Breast epithelium (tissue), 3 donors: ENCODE data around the gene ADAM23.

ENCODE experiments used
- CTCF ChIP-seq, 3 donors: fragments of 450-650 bp; IDR thresholded peaks; one replicate each; pipeline ENCODE4 v1.5.1; 2016 to 2017; ENCODE audit warnings: antibody characterized with exemption in 3 of 3, mild to moderate bottlenecking in 3 of 3, moderate library complexity in 3 of 3
- POLR2AphosphoS5 ChIP-seq, 3 donors: sonication (generic); formaldehyde crosslinking; IDR thresholded peaks; one replicate each; pipeline ENCODE4 v1.6.1; 2017; ENCODE audit warnings: antibody characterized with exemption in 3 of 3

GRCh38 chr2:206420721-206421120 lies 22.6 kb upstream of the ADAM23 start:
- TF ChIP-seq POLR2AphosphoS5 (IDR thresholded peaks at IDR 0.05): no peak
- TF ChIP-seq CTCF (IDR thresholded peaks at IDR 0.05): no peak
